Measurements from ENCODE around the gene EPB41L2. TPM values are rescaled to one million over a fixed set of nuclear protein-coding genes. Genes with fewer than 3 reads are reported as not detected.

EPB41L2 gene
- total and polyA plus RNA-seq, 2 experiments from 2014 or later: 76.2 to 91.7 TPM

DNA sequence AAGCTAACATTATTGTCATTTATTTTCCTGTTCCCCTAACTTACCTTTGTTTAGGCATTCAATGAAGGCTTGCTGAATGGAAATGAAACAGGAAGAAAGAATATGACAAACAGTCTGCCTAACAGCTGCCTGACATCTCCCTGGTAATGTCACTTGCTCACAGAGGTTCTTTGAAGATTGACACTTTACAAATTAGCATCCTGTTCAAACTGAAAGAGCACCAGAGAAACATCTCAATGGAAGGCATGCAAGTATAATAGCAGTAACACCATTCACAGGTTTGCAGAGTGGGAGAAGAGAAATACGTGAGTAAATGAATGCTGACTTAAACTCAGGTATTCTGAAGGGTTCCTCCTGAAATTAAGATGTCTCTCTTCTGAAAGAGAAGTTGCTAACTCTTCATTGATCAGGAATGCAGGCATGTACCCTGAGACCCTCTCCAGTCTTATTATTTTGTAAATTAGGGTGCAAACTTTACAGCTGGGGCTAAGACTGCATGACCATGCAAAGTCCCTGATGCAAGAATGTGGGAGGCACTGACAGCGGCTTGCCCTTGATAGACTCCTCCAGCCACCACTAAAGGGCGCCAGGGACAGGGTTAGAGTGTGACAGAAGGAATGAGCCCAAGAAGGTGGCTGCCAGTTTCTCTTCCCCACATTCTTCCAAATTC lies 237.1 kb downstream of the EPB41L2 start:
- H3K4me3 ChIP-seq: no peak overlapping the region
- H3K4me3 Mint-ChIP-seq: no peak overlapping the region
- H3K27me3 ChIP-seq (ENCODE audit: insufficient read depth): no peaks in the 10 kb centered on the region
- TF ChIP-seq NANOG (IDR thresholded peaks at IDR 0.05; ENCODE audit: borderline replicate concordance) (no peak), EZH2phosphoT487 (IDR thresholded peaks at IDR 0.05; ENCODE audit: unreplicated experiment) (no peak), ZNF331 (CRISPR knock-in tag; IDR thresholded peaks at IDR 0.05; ENCODE audit: low read depth) (no peak)
- TF ChIP-seq, protein P1, sequence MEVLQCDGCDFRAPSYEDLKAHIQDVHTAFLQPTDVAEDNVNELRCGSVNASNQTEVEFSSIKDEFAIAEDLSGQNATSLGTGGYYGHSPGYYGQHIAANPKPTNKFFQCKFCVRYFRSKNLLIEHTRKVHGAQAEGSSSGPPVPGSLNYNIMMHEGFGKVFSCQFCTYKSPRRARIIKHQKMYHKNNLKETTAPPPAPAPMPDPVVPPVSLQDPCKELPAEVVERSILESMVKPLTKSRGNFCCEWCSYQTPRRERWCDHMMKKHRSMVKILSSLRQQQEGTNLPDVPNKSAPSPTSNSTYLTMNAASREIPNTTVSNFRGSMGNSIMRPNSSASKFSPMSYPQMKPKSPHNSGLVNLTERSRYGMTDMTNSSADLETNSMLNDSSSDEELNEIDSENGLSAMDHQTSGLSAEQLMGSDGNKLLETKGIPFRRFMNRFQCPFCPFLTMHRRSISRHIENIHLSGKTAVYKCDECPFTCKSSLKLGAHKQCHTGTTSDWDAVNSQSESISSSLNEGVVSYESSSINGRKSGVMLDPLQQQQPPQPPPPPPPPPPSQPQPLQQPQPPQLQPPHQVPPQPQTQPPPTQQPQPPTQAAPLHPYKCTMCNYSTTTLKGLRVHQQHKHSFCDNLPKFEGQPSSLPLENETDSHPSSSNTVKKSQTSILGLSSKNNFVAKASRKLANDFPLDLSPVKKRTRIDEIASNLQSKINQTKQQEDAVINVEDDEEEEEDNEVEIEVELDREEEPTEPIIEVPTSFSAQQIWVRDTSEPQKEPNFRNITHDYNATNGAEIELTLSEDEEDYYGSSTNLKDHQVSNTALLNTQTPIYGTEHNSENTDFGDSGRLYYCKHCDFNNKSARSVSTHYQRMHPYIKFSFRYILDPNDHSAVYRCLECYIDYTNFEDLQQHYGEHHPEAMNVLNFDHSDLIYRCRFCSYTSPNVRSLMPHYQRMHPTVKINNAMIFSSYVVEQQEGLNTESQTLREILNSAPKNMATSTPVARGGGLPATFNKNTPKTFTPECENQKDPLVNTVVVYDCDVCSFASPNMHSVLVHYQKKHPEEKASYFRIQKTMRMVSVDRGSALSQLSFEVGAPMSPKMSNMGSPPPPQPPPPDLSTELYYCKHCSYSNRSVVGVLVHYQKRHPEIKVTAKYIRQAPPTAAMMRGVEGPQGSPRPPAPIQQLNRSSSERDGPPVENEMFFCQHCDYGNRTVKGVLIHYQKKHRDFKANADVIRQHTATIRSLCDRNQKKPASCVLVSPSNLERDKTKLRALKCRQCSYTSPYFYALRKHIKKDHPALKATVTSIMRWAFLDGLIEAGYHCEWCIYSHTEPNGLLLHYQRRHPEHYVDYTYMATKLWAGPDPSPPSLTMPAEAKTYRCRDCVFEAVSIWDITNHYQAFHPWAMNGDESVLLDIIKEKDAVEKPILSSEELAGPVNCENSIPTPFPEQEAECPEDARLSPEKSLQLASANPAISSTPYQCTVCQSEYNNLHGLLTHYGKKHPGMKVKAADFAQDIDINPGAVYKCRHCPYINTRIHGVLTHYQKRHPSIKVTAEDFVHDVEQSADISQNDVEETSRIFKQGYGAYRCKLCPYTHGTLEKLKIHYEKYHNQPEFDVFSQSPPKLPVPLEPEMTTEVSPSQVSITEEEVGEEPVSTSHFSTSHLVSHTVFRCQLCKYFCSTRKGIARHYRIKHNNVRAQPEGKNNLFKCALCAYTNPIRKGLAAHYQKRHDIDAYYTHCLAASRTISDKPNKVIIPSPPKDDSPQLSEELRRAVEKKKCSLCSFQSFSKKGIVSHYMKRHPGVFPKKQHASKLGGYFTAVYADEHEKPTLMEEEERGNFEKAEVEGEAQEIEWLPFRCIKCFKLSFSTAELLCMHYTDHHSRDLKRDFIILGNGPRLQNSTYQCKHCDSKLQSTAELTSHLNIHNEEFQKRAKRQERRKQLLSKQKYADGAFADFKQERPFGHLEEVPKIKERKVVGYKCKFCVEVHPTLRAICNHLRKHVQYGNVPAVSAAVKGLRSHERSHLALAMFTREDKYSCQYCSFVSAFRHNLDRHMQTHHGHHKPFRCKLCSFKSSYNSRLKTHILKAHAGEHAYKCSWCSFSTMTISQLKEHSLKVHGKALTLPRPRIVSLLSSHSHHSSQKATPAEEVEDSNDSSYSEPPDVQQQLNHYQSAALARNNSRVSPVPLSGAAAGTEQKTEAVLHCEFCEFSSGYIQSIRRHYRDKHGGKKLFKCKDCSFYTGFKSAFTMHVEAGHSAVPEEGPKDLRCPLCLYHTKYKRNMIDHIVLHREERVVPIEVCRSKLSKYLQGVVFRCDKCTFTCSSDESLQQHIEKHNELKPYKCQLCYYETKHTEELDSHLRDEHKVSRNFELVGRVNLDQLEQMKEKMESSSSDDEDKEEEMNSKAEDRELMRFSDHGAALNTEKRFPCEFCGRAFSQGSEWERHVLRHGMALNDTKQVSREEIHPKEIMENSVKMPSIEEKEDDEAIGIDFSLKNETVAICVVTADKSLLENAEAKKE (CRISPR knock-in tag; IDR thresholded peaks at IDR 0.05): peak; percentile 40; the same call in 1 of the 2 replicates
- TF ChIP-seq, protein P2, sequence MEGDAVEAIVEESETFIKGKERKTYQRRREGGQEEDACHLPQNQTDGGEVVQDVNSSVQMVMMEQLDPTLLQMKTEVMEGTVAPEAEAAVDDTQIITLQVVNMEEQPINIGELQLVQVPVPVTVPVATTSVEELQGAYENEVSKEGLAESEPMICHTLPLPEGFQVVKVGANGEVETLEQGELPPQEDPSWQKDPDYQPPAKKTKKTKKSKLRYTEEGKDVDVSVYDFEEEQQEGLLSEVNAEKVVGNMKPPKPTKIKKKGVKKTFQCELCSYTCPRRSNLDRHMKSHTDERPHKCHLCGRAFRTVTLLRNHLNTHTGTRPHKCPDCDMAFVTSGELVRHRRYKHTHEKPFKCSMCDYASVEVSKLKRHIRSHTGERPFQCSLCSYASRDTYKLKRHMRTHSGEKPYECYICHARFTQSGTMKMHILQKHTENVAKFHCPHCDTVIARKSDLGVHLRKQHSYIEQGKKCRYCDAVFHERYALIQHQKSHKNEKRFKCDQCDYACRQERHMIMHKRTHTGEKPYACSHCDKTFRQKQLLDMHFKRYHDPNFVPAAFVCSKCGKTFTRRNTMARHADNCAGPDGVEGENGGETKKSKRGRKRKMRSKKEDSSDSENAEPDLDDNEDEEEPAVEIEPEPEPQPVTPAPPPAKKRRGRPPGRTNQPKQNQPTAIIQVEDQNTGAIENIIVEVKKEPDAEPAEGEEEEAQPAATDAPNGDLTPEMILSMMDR (conservative IDR thresholded peaks at IDR 0.05; ENCODE audit: low read depth in 2 of 2): peak in 1 of 2 experiments; percentile 54; a peak in 2 of 4 replicates
- TF ChIP-seq, protein P3, sequence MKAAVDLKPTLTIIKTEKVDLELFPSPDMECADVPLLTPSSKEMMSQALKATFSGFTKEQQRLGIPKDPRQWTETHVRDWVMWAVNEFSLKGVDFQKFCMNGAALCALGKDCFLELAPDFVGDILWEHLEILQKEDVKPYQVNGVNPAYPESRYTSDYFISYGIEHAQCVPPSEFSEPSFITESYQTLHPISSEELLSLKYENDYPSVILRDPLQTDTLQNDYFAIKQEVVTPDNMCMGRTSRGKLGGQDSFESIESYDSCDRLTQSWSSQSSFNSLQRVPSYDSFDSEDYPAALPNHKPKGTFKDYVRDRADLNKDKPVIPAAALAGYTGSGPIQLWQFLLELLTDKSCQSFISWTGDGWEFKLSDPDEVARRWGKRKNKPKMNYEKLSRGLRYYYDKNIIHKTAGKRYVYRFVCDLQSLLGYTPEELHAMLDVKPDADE (IDR thresholded peaks at IDR 0.05): no peak
- peak overlapping the region; percentile 24; the same call in 1 of the 2 replicates for H3K27ac Mint-ChIP-seq
- peaks cover 2% of the 10 kb centered on the region for H3K27me3 Mint-ChIP-seq (ENCODE audit: insufficient read depth, low read depth, poor library complexity)
- no peaks in the 10 kb centered on the region for H3K36me3 Mint-ChIP-seq (ENCODE audit: low read depth)
- H3F3A ChIP-seq (replicated peaks; ENCODE audit: low read depth): 0 out of 2 replicates have a peak, but pooled peaks cover 3% of the 10 kb centered on the region
- 0 out of 2 replicates have a peak overlapping the region, but pooled peaks have one; percentile 61 for H3K27ac ChIP-seq (ENCODE audit: low read depth)
- peaks cover 18% of the 10 kb centered on the region for H3K4me1 Mint-ChIP-seq
- H3K9me3 Mint-ChIP-seq: no peaks in the 10 kb centered on the region
- peaks cover 28% of the 10 kb centered on the region for H3K9me2 ChIP-seq (ENCODE audit: insufficient read depth)
- ATAC-seq (peak; percentile 92), DNase-seq (ENCODE audit: low spot score) (peak; percentile 62)
- H2AFZ ChIP-seq: no peak overlapping the region
- H3K79me2 ChIP-seq (replicated peaks; ENCODE audit: insufficient read depth): no peaks in the 10 kb centered on the region
- H3K36me3 ChIP-seq (ENCODE audit: insufficient read depth): no peaks in the 10 kb centered on the region; the same call in 1 of the 2 replicates
- no peaks in the 10 kb centered on the region for H4K20me1 ChIP-seq (replicated peaks; ENCODE audit: insufficient read depth)
- no peak overlapping the region; the same call in 1 of the 2 replicates for H3K4me2 ChIP-seq
- H3K4me1 ChIP-seq (ENCODE audit: insufficient read depth): peaks cover 12% of the 10 kb centered on the region

Data from GM23338 (cell line).